GM10266 (cell line): Measurements from ENCODE around the gene MBNL3.
A peak's percentile ranks its signal among the peaks of the same experiment; 100 is the strongest.

Experiments used
- DNase-seq: peaks from one replicate; pipeline ENCODE4 v3.0.0; 2012; ENCODE audit errors: extremely low spot score
- TF ChIP-seq, protein P1 (sequence below): IDR thresholded peaks from 2 replicates; pipeline ENCODE4 v1.5.1; 2012; ENCODE audit warnings: mild to moderate bottlenecking, low read depth; ENCODE audit not compliant: control insufficient read depth, insufficient read depth; ENCODE audit errors: missing control alignments

Gene MBNL3

DNA sequence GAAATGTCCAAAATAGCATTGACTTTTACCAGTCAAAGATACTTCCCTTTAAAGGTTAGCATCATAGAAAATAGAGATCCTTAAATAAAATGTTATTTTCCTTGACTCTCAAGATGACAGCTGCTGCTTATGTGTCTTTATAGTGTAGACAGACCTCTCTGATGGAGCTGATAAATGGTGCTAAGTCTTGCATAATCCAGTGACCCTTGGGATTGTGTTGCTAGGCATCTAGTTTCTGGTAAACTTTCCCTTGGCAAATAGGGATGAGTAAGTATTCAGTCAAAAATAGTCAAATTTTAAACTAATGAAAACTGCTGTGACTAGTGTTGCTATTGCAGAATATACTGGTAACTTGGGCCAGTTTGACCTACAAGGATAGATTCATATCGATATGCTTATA, 53.6 kb downstream of the MBNL3 start:
- TF ChIP-seq, protein P1, sequence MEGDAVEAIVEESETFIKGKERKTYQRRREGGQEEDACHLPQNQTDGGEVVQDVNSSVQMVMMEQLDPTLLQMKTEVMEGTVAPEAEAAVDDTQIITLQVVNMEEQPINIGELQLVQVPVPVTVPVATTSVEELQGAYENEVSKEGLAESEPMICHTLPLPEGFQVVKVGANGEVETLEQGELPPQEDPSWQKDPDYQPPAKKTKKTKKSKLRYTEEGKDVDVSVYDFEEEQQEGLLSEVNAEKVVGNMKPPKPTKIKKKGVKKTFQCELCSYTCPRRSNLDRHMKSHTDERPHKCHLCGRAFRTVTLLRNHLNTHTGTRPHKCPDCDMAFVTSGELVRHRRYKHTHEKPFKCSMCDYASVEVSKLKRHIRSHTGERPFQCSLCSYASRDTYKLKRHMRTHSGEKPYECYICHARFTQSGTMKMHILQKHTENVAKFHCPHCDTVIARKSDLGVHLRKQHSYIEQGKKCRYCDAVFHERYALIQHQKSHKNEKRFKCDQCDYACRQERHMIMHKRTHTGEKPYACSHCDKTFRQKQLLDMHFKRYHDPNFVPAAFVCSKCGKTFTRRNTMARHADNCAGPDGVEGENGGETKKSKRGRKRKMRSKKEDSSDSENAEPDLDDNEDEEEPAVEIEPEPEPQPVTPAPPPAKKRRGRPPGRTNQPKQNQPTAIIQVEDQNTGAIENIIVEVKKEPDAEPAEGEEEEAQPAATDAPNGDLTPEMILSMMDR = no peak
- DNase-seq = no peak

DNA sequence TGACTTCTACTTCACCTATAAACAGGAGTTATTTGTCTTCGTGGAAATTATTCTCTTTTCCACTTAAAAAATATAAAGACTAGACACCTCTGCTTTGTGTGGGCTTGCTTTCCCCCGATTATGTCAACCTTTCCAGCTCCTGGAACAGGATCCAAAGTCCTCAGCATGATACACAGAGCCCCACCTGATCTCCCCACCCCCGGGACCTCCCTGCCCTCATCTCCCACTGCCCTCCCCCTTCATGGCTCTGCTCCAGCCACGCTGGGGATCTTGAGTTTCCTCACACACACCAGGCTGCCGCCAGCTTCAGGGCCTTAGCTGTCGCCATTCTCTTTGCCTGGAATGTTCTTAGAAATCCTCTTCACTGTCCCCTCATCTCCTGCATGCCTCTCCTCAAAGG, 55.3 kb downstream of the MBNL3 start:
- TF ChIP-seq, protein P1 = no peak
- no peak for DNase-seq

DNA sequence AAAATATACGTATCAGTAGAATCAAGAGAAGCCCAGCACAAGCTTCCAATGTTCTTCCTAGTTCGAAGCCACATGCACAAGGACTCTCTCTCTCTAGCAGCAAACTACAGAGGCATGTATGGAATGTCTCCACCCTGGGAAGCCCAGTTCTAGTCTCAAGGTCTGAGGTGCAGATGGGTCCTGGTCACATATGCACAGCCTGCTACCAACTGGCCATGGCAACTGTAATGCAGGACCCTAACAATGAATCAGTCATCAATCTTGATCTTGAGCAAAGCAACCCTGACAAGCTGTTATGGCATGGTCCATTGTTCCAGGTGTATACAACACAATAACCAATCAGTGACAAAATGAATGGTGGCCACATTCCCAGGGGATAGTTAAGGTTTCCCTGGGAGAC, 55.8 kb downstream of the MBNL3 start:
- DNase-seq = no peak
- TF ChIP-seq, protein P1 = no peak

DNA sequence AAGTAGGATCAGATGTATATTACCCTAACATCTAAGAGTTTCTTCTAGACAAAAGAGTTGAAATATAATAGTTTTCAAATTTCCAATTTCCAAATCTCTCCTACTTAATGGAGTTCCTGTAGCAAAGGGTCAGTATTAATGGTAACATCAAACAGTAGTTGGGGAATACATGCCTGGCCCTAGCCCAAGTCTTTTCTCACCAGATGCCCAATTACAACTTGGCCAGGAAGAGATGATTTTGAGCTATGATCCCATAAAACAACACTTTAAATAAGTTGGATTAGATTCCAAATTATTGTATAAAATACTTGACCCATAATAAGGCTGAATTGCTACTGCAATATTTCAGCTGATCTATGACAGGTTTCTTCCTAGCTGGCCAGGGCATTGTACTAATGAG, 59.9 kb downstream of the MBNL3 start:
- TF ChIP-seq, protein P1 = no peak
- no peak for DNase-seq

DNA sequence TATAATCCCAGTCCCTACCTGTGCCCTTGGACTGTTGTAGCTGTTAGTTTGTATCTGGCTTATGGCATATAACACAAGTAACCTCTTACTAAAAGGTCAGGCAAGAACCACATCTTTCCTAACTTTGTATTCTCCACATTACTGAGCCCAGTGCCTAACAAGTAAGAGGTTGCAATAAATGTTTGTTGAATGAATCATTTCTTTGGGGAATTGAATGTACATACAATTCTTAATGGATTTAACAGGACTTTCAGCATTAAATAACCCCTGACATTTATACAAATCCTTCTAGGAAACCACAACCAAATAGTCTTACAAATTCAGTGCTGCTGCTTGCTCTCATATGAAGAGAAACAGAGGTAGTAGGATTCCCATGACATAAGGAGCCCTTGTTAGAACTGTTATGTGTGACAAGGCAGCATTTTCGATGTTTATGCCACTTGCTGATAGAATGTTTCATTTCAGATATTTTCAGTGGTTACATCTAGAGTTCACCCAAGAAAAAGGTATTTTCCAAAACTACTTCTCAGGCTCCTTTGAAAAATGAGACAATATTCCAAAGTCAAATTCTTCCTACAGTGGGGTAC, 62.0 kb downstream of the MBNL3 start:
- peak; percentile 8 for DNase-seq

DNA sequence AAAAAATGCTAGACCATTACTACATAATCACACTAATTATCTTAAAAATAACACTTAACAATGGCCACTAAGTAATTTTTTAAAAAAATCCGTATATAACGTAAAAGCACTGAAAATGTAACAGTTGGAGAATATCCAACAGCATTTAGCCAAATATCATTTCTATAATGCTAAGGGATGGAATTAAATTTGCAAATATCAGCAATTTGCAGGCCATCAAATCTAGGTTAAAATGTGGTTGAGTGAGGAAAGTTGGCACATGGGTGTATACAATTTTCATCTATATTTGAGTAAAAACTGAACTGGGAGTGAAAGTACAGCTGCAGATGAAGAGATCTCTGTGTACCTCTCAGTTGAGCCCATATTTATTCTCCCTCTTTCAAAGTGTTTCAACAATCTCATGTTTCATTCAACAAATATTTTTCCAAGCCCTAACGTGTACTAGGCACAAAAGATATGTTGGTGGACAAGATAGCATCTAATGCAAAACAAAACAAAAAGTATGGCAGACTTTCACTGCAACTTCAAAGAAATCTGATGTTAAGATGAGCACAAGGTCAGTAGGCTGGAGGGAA, 63.0 kb downstream of the MBNL3 start:
- TF ChIP-seq, protein P1 = no peak
- no peak for DNase-seq

More for the DNA sequence above, 62.0 kb downstream of the MBNL3 start:
- TF ChIP-seq, protein P1 = no peak

DNA sequence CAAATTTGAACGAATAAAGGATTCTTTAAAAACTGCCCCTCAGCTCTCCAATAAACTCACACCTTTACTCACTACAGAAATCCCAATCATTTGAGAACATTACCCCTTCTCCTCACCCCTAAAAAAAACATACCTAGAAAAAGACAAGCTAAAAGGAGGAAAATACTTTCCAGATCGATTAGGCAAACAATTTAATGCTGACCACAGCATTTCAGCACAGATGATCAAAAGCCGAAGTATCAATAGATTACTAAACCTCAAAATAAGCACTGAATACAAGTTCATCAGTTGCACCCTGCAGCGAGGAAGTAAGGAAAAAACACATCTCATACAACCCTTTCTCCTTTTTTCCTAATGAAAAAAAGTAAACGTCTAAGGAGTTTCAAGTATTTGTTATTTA, 65.5 kb downstream of the MBNL3 start:
- DNase-seq = no peak
- TF ChIP-seq, protein P1 = no peak
